GM23338 (cell line): Measurements from ENCODE around the gene PPP1R3D. TPM values are rescaled to one million over a fixed set of nuclear protein-coding genes. Genes with fewer than 3 reads are reported as not detected.

ENCODE experiments used
- ATAC-seq: fragments of 200-7000 bp; cut with Tn5 transposase; 3 replicates; pipeline ENCODE4 v1.9.1; 2020
- DNase-seq: peaks from one replicate; pipeline ENCODE4 v3.0.0-alpha.2; 2015; ENCODE audit warnings: low spot score
- H2AFZ ChIP-seq: fragments of 200-600 bp; sonication (generic); 2 replicates; pipeline ENCODE4 v1.8.0; 2016; ENCODE audit warnings: antibody characterized with exemption, mild to moderate bottlenecking, moderate library complexity
- H3F3A ChIP-seq: fragments of 200-600 bp; sonication (generic); replicated peaks from 2 replicates; pipeline ENCODE4 v1.8.0; 2017; ENCODE audit warnings: antibody characterized with exemption, mixed run types, low read depth
- H3K27ac ChIP-seq: fragments of 200-600 bp; sonication (generic); 2 replicates; pipeline ENCODE4 v1.6.1; 2016; ENCODE audit warnings: low read depth
- H3K27me3 ChIP-seq: fragments of 200-600 bp; sonication (generic); 2 replicates; pipeline ENCODE4 v1.8.0; 2016; ENCODE audit warnings: mild to moderate bottlenecking, mixed run types, moderate library complexity; ENCODE audit not compliant: insufficient read depth
- H3K36me3 ChIP-seq: fragments of 200-600 bp; sonication (generic); 2 replicates; pipeline ENCODE4 v1.8.0; 2016; ENCODE audit warnings: mild to moderate bottlenecking; ENCODE audit not compliant: insufficient read depth
- H3K4me1 ChIP-seq: fragments of 200-600 bp; sonication (generic); 2 replicates; pipeline ENCODE4 v1.8.0; 2016; ENCODE audit warnings: mild to moderate bottlenecking, moderate library complexity; ENCODE audit not compliant: insufficient read depth
- H3K4me2 ChIP-seq: fragments of 200-600 bp; sonication (generic); 2 replicates; pipeline ENCODE4 v1.7.1; 2017; ENCODE audit warnings: mixed run types
- H3K4me3 ChIP-seq: fragments of 200-600 bp; sonication (generic); 2 replicates; pipeline ENCODE4 v1.6.1; 2016; ENCODE audit warnings: mixed run types
- H3K79me2 ChIP-seq: fragments of 200-600 bp; sonication (generic); replicated peaks from 2 replicates; pipeline ENCODE4 v1.8.0; 2017; ENCODE audit warnings: mild to moderate bottlenecking; ENCODE audit not compliant: insufficient read depth
- H3K9me2 ChIP-seq: fragments of 200-600 bp; sonication (generic); 2 replicates; pipeline ENCODE4 v1.8.0; 2017; ENCODE audit not compliant: insufficient read depth
- H4K20me1 ChIP-seq: fragments of 200-600 bp; sonication (generic); replicated peaks from 2 replicates; pipeline ENCODE4 v1.8.0; 2017; ENCODE audit warnings: mild to moderate bottlenecking; ENCODE audit not compliant: insufficient read depth
- H3K27ac Mint-ChIP-seq: 2 replicates; pipeline ENCODE4 v1.8.0; 2020; ENCODE audit warnings: inconsistent platforms, mild to moderate bottlenecking, moderate library complexity, mixed read lengths
- H3K27me3 Mint-ChIP-seq: 3 replicates; pipeline ENCODE4 v1.8.0; 2022; ENCODE audit warnings: low read depth, mild to moderate bottlenecking, moderate library complexity, mixed read lengths, inconsistent platforms; ENCODE audit not compliant: insufficient read depth, poor library complexity
- H3K36me3 Mint-ChIP-seq: 3 replicates; pipeline ENCODE4 v1.8.0; 2021; ENCODE audit warnings: low read depth, mild to moderate bottlenecking, inconsistent platforms, moderate library complexity, mixed read lengths
- H3K4me1 Mint-ChIP-seq: 3 replicates; pipeline ENCODE4 v1.8.0; 2020; ENCODE audit warnings: mild to moderate bottlenecking, inconsistent platforms, mixed read lengths
- H3K4me3 Mint-ChIP-seq: 3 replicates; pipeline ENCODE4 v1.8.0; 2021; ENCODE audit warnings: moderate library complexity, mild to moderate bottlenecking, inconsistent platforms, mixed read lengths
- H3K9me3 Mint-ChIP-seq: 3 replicates; pipeline ENCODE4 v1.8.0; 2020; ENCODE audit warnings: moderate library complexity, mild to moderate bottlenecking, inconsistent platforms, mixed read lengths
- CREB1 ChIP-seq: fragments of 250-450 bp; sonication (Bioruptor Pico); IDR thresholded peaks from 2 replicates; pipeline ENCODE4 v1.5.0; 2020; ENCODE audit warnings: low read depth, mild to moderate bottlenecking, moderate library complexity
- CTCF ChIP-seq, 2 experiments: fragments of 200-600 bp in 1 of 2; sonication (generic) in 1 of 2; conservative IDR thresholded peaks; 2 replicates each; pipeline versions ENCODE4 v1.5.1 to v1.6.1; 2016 to 2017; ENCODE audit warnings: antibody characterized with exemption in 2 of 2, low read depth in 2 of 2, mild to moderate bottlenecking in 2 of 2, moderate library complexity in 1 of 2
- EZH2 ChIP-seq: fragments of 200-600 bp; sonication (generic); IDR thresholded peaks from one replicate; pipeline ENCODE4 v1.8.0; 2017; ENCODE audit warnings: antibody characterized with exemption, mild to moderate bottlenecking, low read depth; ENCODE audit not compliant: unreplicated experiment
- JUNB ChIP-seq: IDR thresholded peaks from one replicate; pipeline ENCODE4 v1.6.1; 2016; ENCODE audit warnings: antibody characterized with exemption; ENCODE audit not compliant: unreplicated experiment
- NANOG ChIP-seq: IDR thresholded peaks from 2 replicates; pipeline ENCODE4 v1.6.1; 2016; ENCODE audit warnings: antibody characterized with exemption, borderline replicate concordance
- ZNF114 ChIP-seq: fragments of 250-450 bp; sonication (Bioruptor Pico); IDR thresholded peaks from 2 replicates; pipeline ENCODE4 v1.5.0; 2020; ENCODE audit warnings: mild to moderate bottlenecking, moderate library complexity
- ZNF331 ChIP-seq: fragments of 250-450 bp; sonication (Bioruptor Pico); IDR thresholded peaks from 2 replicates; pipeline ENCODE4 v1.5.0; 2020; ENCODE audit warnings: low read depth, mild to moderate bottlenecking, moderate library complexity
- polyA plus RNA-seq: library from polyadenylated mRNA; unstranded; fragments of >200 nt; fragmentation: Nextera tagmentation; extraction: Ambion mirVana; gene quantifications from 2 replicates; pipeline ENCODE4 v1.2.1, GENCODE V29; 2016
- total RNA-seq: library from RNA; depleted of rRNA; stranded (reverse); fragments of >200 nt; shearing (Covaris generic); gene quantifications from 2 replicates; pipeline ENCODE4 v1.2.3, GENCODE V29; 2014

Gene PPP1R3D
- total and polyA plus RNA-seq, 2 experiments from 2014 or later: 1.4 to 3.0 TPM

GRCh38 chr20:59945731-59946130, 5.6 kb upstream of the PPP1R3D start:
- peak overlapping the region; percentile 34; the same call in 1 of the 2 replicates for H3K27ac ChIP-seq
- peaks cover 16% of the 10 kb centered on the region; the same call in 1 of the 2 replicates for H3K36me3 ChIP-seq
- H3K27me3 ChIP-seq: no peaks in the 10 kb centered on the region
- H3K4me3 ChIP-seq: no peak overlapping the region
- no peaks in the 10 kb centered on the region for H3F3A ChIP-seq
- ATAC-seq (peak; percentile 43; the same call in 2 of the 3 replicates), DNase-seq (peak; percentile 45)
- peaks cover 20% of the 10 kb centered on the region for H3K36me3 Mint-ChIP-seq
- no peaks in the 10 kb centered on the region for H4K20me1 ChIP-seq
- peaks cover 12% of the 10 kb centered on the region; the same call in 1 of the 2 replicates for H3K79me2 ChIP-seq
- H3K27me3 Mint-ChIP-seq: peaks cover 1% of the 10 kb centered on the region
- H3K9me2 ChIP-seq: no peaks in the 10 kb centered on the region
- H3K9me3 Mint-ChIP-seq: no peaks in the 10 kb centered on the region
- H2AFZ ChIP-seq: no peak overlapping the region
- TF ChIP-seq EZH2 (no peak), JUNB (no peak)
- H3K4me3 Mint-ChIP-seq: peak overlapping the region; percentile 25; the same call in 2 of the 3 replicates
- H3K4me1 ChIP-seq: peaks cover 14% of the 10 kb centered on the region
- peak overlapping the region; percentile 6 for H3K4me2 ChIP-seq
- peak overlapping the region; percentile 68 for H3K27ac Mint-ChIP-seq
- H3K4me1 Mint-ChIP-seq: peaks cover 23% of the 10 kb centered on the region

GRCh38 chr20:59945175-59945574, 5.1 kb upstream of the PPP1R3D start:
- Histone ChIP-seq H3K9me2 (no peaks in the 10 kb centered on the region), H3K27ac (no peak overlapping the region; the same call in 1 of the 2 replicates), H4K20me1 (no peaks in the 10 kb centered on the region), H3K4me2 (peak overlapping the region; percentile 6; the same call in 1 of the 2 replicates), H3K4me1 (peaks cover 14% of the 10 kb centered on the region), H3K27me3 (no peaks in the 10 kb centered on the region), H3K4me3 (no peak overlapping the region), H3K79me2 (peaks cover 12% of the 10 kb centered on the region; the same call in 1 of the 2 replicates), H2AFZ (no peak overlapping the region), H3F3A (no peaks in the 10 kb centered on the region), H3K36me3 (peaks cover 16% of the 10 kb centered on the region; the same call in 1 of the 2 replicates)
- peaks cover 5% of the 10 kb centered on the region for H3K27me3 Mint-ChIP-seq
- H3K36me3 Mint-ChIP-seq: peaks cover 20% of the 10 kb centered on the region
- H3K4me3 Mint-ChIP-seq: no peak overlapping the region; the same call in 2 of the 3 replicates
- H3K4me1 Mint-ChIP-seq: peaks cover 23% of the 10 kb centered on the region
- DNase-seq: no peak
- ATAC-seq: no peak
- H3K9me3 Mint-ChIP-seq: no peaks in the 10 kb centered on the region
- H3K27ac Mint-ChIP-seq: peak overlapping the region; percentile 64
- no peak for TF ChIP-seq NANOG
- TF ChIP-seq ZNF331 (CRISPR knock-in tag): no peak

GRCh38 chr20:59944726-59945125, 4.6 kb upstream of the PPP1R3D start:
- Histone ChIP-seq H3K79me2 (peaks cover 12% of the 10 kb centered on the region; the same call in 1 of the 2 replicates), H3K27ac (no peak overlapping the region), H3K27me3 (no peaks in the 10 kb centered on the region; the same call in 1 of the 2 replicates), H3K4me1 (peaks cover 14% of the 10 kb centered on the region), H3K4me3 (no peak overlapping the region), H3K36me3 (peaks cover 16% of the 10 kb centered on the region; the same call in 1 of the 2 replicates), H3K4me2 (no peak overlapping the region), H2AFZ (no peak overlapping the region), H3F3A (no peaks in the 10 kb centered on the region), H3K9me2 (no peaks in the 10 kb centered on the region), H4K20me1 (no peaks in the 10 kb centered on the region)
- DNase-seq: no peak
- no peak for ATAC-seq
- peaks cover 20% of the 10 kb centered on the region for H3K36me3 Mint-ChIP-seq
- H3K27me3 Mint-ChIP-seq: peaks cover 8% of the 10 kb centered on the region
- H3K9me3 Mint-ChIP-seq: no peaks in the 10 kb centered on the region
- H3K4me3 Mint-ChIP-seq: no peak overlapping the region
- TF ChIP-seq CTCF (conservative IDR thresholded peaks at IDR 0.05; ENCODE audit: low read depth in 2 of 2) (no peak), ZNF114 (CRISPR knock-in tag) (no peak), CREB1 (CRISPR knock-in tag) (no peak)
- peaks cover 23% of the 10 kb centered on the region for H3K4me1 Mint-ChIP-seq
- peak overlapping the region; percentile 61 for H3K27ac Mint-ChIP-seq
